Stimulated activated CD8-positive, alpha-beta memory T cell treated with anti-CD3 and anti-CD28 coated beads, Interleukin-4, amount 100 ng/mL, for 1 hour (primary cell): ENCODE results near the gene SMIM8.

Experiments used
- DNase-seq, 2 donors: peaks; one replicate each; pipeline ENCODE4 v3.0.0-alpha.2; 2020; ENCODE audit warnings: low read depth in 2 of 2, low spot score in 1 of 2

The SMIM8 gene

DNA sequence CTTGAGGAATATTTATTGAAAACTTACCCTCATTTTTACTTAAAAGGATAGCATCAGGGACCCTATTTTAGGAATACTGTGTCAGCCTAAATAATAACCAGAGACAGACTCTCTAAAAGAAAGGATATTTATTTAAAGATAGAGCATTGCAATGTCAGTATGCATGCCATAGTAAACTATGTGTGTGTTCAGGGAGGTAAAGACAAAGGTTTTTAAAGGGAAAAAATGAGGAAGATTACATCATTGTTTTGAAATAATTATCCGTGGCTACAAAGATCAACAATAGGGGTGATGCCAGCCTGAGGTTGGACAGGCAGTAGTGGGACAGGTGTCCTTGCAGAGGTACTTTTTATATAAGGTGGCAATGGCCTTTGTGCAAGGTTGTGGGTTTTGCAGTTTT lies 61.6 kb downstream of the SMIM8 start:
- DNase-seq: no peak

GRCh38 chr6:87384449-87384848 lies 62.1 kb downstream of the SMIM8 start:
- no peak for DNase-seq

GRCh38 chr6:87391334-87391733 lies 68.9 kb downstream of the SMIM8 start:
- no peak for DNase-seq
